SU-DHL-6 (cell line): Measurements from ENCODE around the gene DDX4.

Experiments used
- H2AFZ ChIP-seq: fragments of 200-600 bp; sonication (generic); 2 replicates; pipeline ENCODE4 v1.6.1; 2014; ENCODE audit warnings: low read depth, mild to moderate bottlenecking, moderate library complexity, mixed read lengths, antibody characterized with exemption, low read length; ENCODE audit not compliant: severe bottlenecking
- H3F3A ChIP-seq: fragments of 200-600 bp; shearing (Covaris generic); 2 replicates; pipeline ENCODE4 v1.6.0; 2016; ENCODE audit warnings: antibody characterized with exemption, mild to moderate bottlenecking; ENCODE audit not compliant: insufficient read depth
- H3K27ac ChIP-seq: fragments of 200-600 bp; sonication (generic); 2 replicates; pipeline ENCODE4 v1.5.1; 2016; ENCODE audit warnings: low read depth, mild to moderate bottlenecking, low read length, moderate library complexity, mixed read lengths
- H3K27me3 ChIP-seq: fragments of 200-600 bp; sonication (generic), shearing (Covaris generic); 2 replicates; pipeline ENCODE4 v1.6.0; 2014; ENCODE audit warnings: mild to moderate bottlenecking, low read length
- H3K36me3 ChIP-seq: fragments of 200-600 bp; sonication (generic); 2 replicates; pipeline ENCODE4 v1.6.1; 2014; ENCODE audit warnings: mild to moderate bottlenecking, low read length, mixed read lengths
- H3K4me2 ChIP-seq: fragments of 300-600, 200-600 bp; shearing (Covaris generic), sonication (generic); 2 replicates; pipeline ENCODE4 v1.6.0; 2014; ENCODE audit warnings: low read length, low read depth, mild to moderate bottlenecking; ENCODE audit not compliant: poor library complexity, severe bottlenecking
- H3K4me3 ChIP-seq: fragments of 200-600 bp; sonication (generic); 2 replicates; pipeline ENCODE4 v1.5.1; 2014; ENCODE audit warnings: antibody characterized with exemption, low read length, mild to moderate bottlenecking, mixed read lengths; ENCODE audit not compliant: insufficient read depth, poor library complexity, severe bottlenecking
- H3K79me2 ChIP-seq: fragments of 200-600 bp; sonication (generic); 2 replicates; pipeline ENCODE4 v1.6.1; 2014; ENCODE audit warnings: mild to moderate bottlenecking, low read length, moderate library complexity; ENCODE audit not compliant: insufficient read depth
- H3K9ac ChIP-seq: fragments of 200-600 bp; sonication (generic); 2 replicates; pipeline ENCODE4 v1.7.0; 2014; ENCODE audit warnings: mild to moderate bottlenecking, low read length
- H3K9me2 ChIP-seq: fragments of 200-600 bp; sonication (generic); replicated peaks from 2 replicates; pipeline ENCODE4 v1.6.1; 2014; ENCODE audit warnings: low read length; ENCODE audit not compliant: insufficient read depth
- H3K9me3 ChIP-seq: fragments of 200-600 bp; sonication (generic); 2 replicates; pipeline ENCODE4 v1.6.1; 2014; ENCODE audit warnings: low read length, mixed read lengths; ENCODE audit not compliant: insufficient read depth
- H4K20me1 ChIP-seq: fragments of 200-600 bp; sonication (generic); 2 replicates; pipeline ENCODE4 v1.6.1; 2014; ENCODE audit warnings: low read depth, mild to moderate bottlenecking, antibody characterized with exemption, low read length, moderate library complexity, mixed read lengths
- CTCF ChIP-seq: fragments of 200-600 bp; sonication (generic); IDR thresholded peaks from one replicate; pipeline ENCODE4 v1.5.1; 2017; ENCODE audit warnings: antibody characterized with exemption, mild to moderate bottlenecking, low read length, moderate library complexity; ENCODE audit not compliant: insufficient read depth, poor library complexity, severe bottlenecking
- EZH2phosphoT487 ChIP-seq: fragments of 200-600 bp; sonication (generic), shearing (Covaris generic); conservative IDR thresholded peaks from 2 replicates; pipeline ENCODE4 v1.6.1; 2018; ENCODE audit warnings: mild to moderate bottlenecking, antibody characterized with exemption, low read length, moderate library complexity, mixed read lengths

The DDX4 gene

DNA sequence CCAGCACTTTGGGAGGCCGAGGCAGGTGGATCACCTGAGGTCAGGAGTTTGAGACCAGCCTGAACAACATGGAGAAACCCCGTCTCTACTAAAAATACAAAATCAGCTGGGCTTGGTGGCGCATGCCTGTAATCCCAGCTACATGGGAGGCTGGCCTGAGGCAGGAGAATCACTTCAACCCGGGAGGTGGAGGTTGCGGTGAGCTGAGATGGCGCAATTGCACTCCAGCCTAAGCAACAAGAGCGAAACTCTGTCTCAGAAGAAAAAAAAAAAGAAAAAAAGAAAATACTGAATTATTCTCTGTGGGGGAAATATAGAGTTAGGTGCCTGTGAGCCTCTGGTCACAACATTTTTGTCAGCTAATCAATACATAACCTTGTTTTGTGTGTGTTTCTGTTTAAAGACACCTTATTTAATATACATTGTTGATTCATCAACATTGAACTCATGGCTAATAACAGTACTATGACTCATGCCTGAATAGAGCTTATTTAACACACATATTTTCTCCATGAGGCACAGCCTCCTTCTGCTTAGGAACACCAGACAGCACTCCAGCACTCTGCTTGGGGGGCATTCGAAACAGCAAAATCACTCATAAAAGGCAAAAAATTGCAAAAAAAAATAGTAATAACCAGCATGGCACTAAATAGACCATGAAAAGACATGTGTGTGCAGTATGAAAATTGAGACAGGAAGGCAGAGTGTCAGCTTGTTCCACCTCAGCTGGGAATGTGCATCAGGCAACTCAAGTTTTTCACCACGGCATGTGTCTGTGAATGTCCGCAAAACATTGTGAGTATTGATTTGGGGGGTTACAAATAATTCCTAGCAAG, 113.2 kb downstream of the DDX4 start, which contains the start of gene IL31RA:
Gene IL31RA (plus strand): TSS at position 519 of the 836 bp plus-strand sequence. CDS start 214 bp downstream, at position 733.
- Histone ChIP-seq H3K27me3 (no peaks in the 10 kb centered on the region), H3K4me3 (no peak within 1 kb of the TSS), H3K9me2 (no peaks in the 10 kb centered on the region), H3K36me3 (no peaks in the 10 kb centered on the region), H3K4me2 (no peak within 1 kb of the TSS), H3K9ac (no peak within 1 kb of the TSS), H3F3A (no peaks in the 10 kb centered on the region), H3K79me2 (no peaks in the 10 kb centered on the region), H3K9me3 (no peaks in the 10 kb centered on the region), H3K27ac (no peak within 1 kb of the TSS), H2AFZ (no peak within 1 kb of the TSS), H4K20me1 (no peaks in the 10 kb centered on the region)
- TF ChIP-seq CTCF (no peak), EZH2phosphoT487 (no peak)

DNA sequence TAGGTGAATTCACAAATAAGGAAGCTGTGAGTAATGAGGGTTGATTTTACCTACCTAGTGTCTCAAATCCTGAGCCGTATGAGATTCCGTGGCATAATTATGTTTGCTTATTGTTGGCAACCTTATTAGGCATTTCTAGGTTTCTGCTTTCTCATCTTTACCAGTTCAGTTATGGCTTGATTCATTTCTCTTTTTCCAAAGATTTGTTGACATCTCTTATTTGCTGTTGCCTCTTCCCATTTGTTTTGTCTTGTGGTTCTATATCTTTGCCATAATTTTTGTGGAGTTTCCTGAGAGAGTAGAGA, 113.8 kb downstream of the DDX4 start:
- no peaks in the 10 kb centered on the region for H3F3A ChIP-seq
- TF ChIP-seq CTCF = no peak
- TF ChIP-seq EZH2phosphoT487 = no peak

DNA sequence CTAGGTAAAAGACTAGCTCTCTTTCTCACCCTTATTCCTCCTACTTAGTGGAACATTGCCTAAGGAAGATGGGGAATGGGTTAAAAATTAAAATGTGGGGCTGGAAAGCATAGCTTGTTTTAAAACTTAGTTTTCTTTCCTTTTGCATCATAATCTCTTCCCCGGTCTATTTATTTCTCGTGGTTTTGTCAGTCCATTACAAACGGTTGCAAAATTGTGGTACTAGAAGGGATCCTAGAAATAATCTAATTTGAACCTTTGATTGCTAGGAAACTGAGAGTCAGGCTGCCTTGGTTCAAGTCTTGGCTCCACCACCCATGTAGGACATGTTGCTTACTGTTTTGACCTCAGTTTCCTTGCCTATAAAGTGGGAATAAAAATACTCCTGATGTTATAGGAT, 114.6 kb downstream of the DDX4 start:
- no peaks in the 10 kb centered on the region for H3F3A ChIP-seq
- H3K27me3 ChIP-seq = no peaks in the 10 kb centered on the region
- H3K9me3 ChIP-seq = no peaks in the 10 kb centered on the region
- no peaks in the 10 kb centered on the region for H4K20me1 ChIP-seq
- H3K9ac ChIP-seq = no peak overlapping the region
- H3K79me2 ChIP-seq = no peaks in the 10 kb centered on the region
- no peak overlapping the region for H3K27ac ChIP-seq
- no peaks in the 10 kb centered on the region for H3K9me2 ChIP-seq
- no peak overlapping the region for H2AFZ ChIP-seq
- no peak overlapping the region for H3K4me2 ChIP-seq
- H3K4me3 ChIP-seq = no peak overlapping the region
- H3K36me3 ChIP-seq = no peaks in the 10 kb centered on the region
- TF ChIP-seq EZH2phosphoT487 (no peak), CTCF (no peak)

More for the DNA sequence above, 113.8 kb downstream of the DDX4 start:
- no peak overlapping the region for H3K4me3 ChIP-seq
- no peak overlapping the region for H3K27ac ChIP-seq
- H3K9me2 ChIP-seq = no peaks in the 10 kb centered on the region
- H3K36me3 ChIP-seq = no peaks in the 10 kb centered on the region
- no peaks in the 10 kb centered on the region for H3K79me2 ChIP-seq
- H2AFZ ChIP-seq = no peak overlapping the region
- no peaks in the 10 kb centered on the region for H4K20me1 ChIP-seq
- no peak overlapping the region for H3K9ac ChIP-seq
- no peaks in the 10 kb centered on the region for H3K9me3 ChIP-seq
- H3K4me2 ChIP-seq = no peak overlapping the region
- H3K27me3 ChIP-seq = no peaks in the 10 kb centered on the region
